ENCODE measurements around the gene CELF2. TPM values are rescaled to one million over a fixed set of nuclear protein-coding genes. Genes with fewer than 3 reads are reported as not detected.

The CELF2 gene
- total RNA-seq, 1 donor from 2014 or later = 27.5 TPM

DNA sequence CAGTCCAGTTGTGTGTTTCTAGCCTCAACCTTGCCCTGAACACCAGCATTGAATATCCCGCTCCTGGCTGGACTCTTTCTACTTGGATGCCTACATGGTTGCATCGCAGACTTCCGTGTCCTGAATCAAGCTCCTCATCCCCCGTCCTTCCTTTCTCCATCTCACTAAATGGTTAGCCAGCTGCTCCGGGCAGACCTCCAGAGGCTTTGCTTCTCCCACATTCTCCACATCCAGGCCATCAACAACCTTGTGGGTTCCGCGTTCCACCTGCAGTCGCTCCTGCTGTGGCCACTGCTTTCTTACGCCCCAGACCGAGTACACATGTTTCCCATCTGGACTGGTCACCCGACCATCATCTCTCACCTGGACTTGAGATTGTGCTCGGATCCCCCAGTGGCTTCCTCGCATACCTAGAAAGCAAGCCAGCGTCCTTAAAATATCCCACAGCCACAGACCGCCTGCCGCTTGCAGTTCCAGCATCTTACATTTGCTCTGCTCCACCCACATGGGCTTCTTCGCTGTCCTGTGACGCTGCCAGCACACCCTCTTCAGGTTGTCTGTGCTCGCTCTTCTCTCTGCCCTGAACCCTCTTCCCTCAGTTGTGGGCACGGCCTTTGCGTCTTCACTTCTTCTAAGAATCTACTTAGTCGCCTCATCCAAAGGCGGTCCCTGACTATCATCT, 25.9 kb downstream of the CELF2 start:
- Mint-ChIP-seq H3K9me3 (ENCODE audit: unreplicated experiment) (no peaks in the 10 kb centered on the region), H3K4me3 (ENCODE audit: unreplicated experiment) (no peak overlapping the region), H3K4me1 (ENCODE audit: unreplicated experiment) (peaks cover 16% of the 10 kb centered on the region), H3K36me3 (ENCODE audit: low read depth, unreplicated experiment) (no peaks in the 10 kb centered on the region), H3K27me3 (ENCODE audit: unreplicated experiment) (peaks cover 3% of the 10 kb centered on the region), H3K27ac (ENCODE audit: unreplicated experiment) (no peak overlapping the region)
- DNase-seq (ENCODE audit: low spot score) = no peak
- TF ChIP-seq, protein P1, sequence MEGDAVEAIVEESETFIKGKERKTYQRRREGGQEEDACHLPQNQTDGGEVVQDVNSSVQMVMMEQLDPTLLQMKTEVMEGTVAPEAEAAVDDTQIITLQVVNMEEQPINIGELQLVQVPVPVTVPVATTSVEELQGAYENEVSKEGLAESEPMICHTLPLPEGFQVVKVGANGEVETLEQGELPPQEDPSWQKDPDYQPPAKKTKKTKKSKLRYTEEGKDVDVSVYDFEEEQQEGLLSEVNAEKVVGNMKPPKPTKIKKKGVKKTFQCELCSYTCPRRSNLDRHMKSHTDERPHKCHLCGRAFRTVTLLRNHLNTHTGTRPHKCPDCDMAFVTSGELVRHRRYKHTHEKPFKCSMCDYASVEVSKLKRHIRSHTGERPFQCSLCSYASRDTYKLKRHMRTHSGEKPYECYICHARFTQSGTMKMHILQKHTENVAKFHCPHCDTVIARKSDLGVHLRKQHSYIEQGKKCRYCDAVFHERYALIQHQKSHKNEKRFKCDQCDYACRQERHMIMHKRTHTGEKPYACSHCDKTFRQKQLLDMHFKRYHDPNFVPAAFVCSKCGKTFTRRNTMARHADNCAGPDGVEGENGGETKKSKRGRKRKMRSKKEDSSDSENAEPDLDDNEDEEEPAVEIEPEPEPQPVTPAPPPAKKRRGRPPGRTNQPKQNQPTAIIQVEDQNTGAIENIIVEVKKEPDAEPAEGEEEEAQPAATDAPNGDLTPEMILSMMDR (IDR thresholded peaks at IDR 0.05; ENCODE audit: unreplicated experiment) = no peak

DNA sequence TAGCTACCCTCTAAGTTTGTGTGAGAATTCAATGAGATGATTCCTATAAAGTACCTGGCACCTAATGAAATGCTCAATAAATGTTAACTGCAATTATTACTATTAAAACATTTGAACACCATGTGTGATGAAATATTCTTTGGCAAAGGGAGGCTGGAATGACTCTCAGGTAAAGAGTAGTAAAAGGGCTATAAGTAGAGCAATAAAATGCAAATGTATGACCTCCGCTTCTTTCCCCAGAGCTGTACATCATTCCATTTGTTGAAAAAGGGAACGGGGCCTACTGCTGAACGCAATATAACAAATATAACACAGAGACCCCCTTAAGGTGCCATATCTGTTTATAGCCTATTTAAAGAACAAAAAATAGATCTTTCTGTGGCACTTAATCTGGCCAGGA, 27.8 kb downstream of the CELF2 start:
- no peak for DNase-seq (ENCODE audit: low spot score)
- Mint-ChIP-seq H3K4me3 (ENCODE audit: unreplicated experiment) (no peak overlapping the region), H3K27ac (ENCODE audit: unreplicated experiment) (no peak overlapping the region), H3K27me3 (ENCODE audit: unreplicated experiment) (peaks cover 3% of the 10 kb centered on the region), H3K4me1 (ENCODE audit: unreplicated experiment) (peaks cover 21% of the 10 kb centered on the region), H3K36me3 (ENCODE audit: low read depth, unreplicated experiment) (no peaks in the 10 kb centered on the region), H3K9me3 (ENCODE audit: unreplicated experiment) (no peaks in the 10 kb centered on the region)
- TF ChIP-seq, protein P1 (IDR thresholded peaks at IDR 0.05; ENCODE audit: unreplicated experiment) = no peak

DNA sequence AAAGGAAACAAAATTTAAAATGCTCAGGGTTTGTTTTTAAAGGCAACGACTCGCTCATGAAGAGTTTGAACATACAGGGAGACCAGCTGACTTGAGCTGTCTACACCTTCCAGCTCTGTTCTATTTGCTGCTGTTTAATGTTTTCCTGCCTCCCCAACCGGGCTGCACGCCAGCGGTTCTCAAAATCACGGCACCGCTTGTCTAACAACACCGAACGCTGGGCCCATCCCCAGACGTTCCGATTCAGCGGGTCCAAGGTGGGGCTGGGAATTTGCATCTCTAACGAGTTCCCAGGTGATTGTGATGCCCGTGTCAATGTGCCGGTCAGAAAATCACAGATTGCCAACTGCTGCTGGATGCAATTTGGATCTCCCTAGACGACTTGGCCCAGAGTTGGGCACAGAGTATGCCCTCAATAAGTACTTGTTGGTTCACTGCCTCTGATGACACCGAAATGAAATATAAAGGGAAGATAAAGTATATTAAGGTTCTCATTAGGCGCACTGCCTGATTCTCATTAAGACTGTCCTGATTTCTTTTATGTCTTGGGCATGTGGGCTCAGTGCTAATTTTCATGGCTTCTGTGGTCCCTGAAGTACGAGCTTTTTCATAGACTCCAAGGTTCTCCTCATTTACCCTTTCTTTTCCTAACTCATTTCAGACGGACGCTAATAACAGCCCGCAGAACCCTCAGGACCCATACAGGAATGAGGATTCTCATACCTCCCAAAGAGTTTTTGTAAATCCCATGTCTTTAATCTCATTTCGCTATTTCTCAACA, 28.5 kb downstream of the CELF2 start:
- peaks cover 21% of the 10 kb centered on the region for H3K4me1 Mint-ChIP-seq (ENCODE audit: unreplicated experiment)
- no peaks in the 10 kb centered on the region for H3K36me3 Mint-ChIP-seq (ENCODE audit: low read depth, unreplicated experiment)
- TF ChIP-seq, protein P1 (IDR thresholded peaks at IDR 0.05; ENCODE audit: unreplicated experiment) = no peak
- peaks cover 3% of the 10 kb centered on the region for H3K27me3 Mint-ChIP-seq (ENCODE audit: unreplicated experiment)
- H3K27ac Mint-ChIP-seq (ENCODE audit: unreplicated experiment) = no peak overlapping the region
- no peak for DNase-seq (ENCODE audit: low spot score)
- no peaks in the 10 kb centered on the region for H3K9me3 Mint-ChIP-seq (ENCODE audit: unreplicated experiment)
- no peak overlapping the region for H3K4me3 Mint-ChIP-seq (ENCODE audit: unreplicated experiment)

DNA sequence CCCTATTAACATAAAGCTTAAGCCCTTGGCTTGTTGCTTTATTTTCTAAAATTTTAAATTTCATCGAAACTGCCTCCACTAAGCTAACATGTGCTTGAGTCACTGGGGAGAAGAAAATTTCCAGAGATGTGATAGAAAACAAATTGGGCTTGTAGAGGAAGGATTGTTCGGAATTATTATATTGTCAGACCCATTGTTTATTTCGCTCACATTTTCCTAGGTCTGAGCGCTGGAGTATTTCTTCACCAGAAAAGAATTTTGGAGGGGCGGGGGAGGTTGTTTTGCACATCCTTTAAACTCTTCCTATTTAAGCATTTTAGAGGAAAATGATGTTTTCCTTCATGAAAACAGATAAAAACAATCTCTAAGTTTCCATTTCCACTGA, 29.1 kb downstream of the CELF2 start:
- no peak for DNase-seq (ENCODE audit: low spot score)
- Mint-ChIP-seq H3K36me3 (ENCODE audit: low read depth, unreplicated experiment) (no peaks in the 10 kb centered on the region), H3K27me3 (ENCODE audit: unreplicated experiment) (peaks cover 3% of the 10 kb centered on the region), H3K4me1 (ENCODE audit: unreplicated experiment) (peaks cover 21% of the 10 kb centered on the region), H3K4me3 (ENCODE audit: unreplicated experiment) (no peak overlapping the region), H3K27ac (ENCODE audit: unreplicated experiment) (no peak overlapping the region), H3K9me3 (ENCODE audit: unreplicated experiment) (no peaks in the 10 kb centered on the region)
- TF ChIP-seq, protein P1 (IDR thresholded peaks at IDR 0.05; ENCODE audit: unreplicated experiment) = no peak

DNA sequence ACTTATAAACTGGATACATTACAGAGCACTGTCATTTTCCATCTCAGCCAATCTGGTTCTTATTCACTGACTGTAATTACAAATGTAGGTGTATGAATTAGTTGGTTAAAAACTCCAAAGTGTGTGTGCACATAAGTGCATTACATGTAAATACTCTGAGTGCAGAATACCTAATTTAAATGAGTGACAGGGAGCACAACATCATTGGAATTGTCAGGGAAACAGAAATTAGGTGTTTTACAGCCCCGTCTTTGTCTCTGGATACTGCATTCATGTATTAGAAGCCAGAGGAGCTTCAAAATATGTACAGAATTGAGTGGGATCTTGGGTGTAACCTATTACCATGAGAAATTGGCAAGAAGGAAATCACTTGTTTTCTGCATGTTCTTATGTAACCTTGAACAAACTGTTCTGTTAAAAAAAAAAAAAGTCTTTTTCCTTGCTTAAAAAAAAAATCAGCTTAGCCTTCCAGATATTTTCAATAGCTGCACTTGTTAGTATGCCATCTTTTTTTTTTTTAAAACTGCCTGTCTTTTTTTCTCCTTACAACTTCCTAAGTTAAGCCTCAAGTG, 31.1 kb downstream of the CELF2 start:
- H3K36me3 Mint-ChIP-seq (ENCODE audit: low read depth, unreplicated experiment) = no peaks in the 10 kb centered on the region
- DNase-seq (ENCODE audit: low spot score) = no peak
- H3K27ac Mint-ChIP-seq (ENCODE audit: unreplicated experiment) = no peak overlapping the region
- H3K4me3 Mint-ChIP-seq (ENCODE audit: unreplicated experiment) = no peak overlapping the region
- H3K27me3 Mint-ChIP-seq (ENCODE audit: unreplicated experiment) = no peaks in the 10 kb centered on the region
- TF ChIP-seq, protein P1 (IDR thresholded peaks at IDR 0.05; ENCODE audit: unreplicated experiment) = no peak
- H3K9me3 Mint-ChIP-seq (ENCODE audit: unreplicated experiment) = no peaks in the 10 kb centered on the region
- peaks cover 29% of the 10 kb centered on the region for H3K4me1 Mint-ChIP-seq (ENCODE audit: unreplicated experiment)
